K562 (cell line): ENCODE measurements around the gene BCAS1. TPM values are rescaled to one million over a fixed set of nuclear protein-coding genes. Genes with fewer than 3 reads are reported as not detected.
A peak's percentile ranks its signal among the peaks of the same experiment; 100 is the strongest.

Experiments
- BRF1 ChIP-seq: IDR thresholded peaks from 3 replicates; pipeline ENCODE4 v1.6.1; 2011; ENCODE audit warnings: borderline replicate concordance, mild to moderate bottlenecking; ENCODE audit not compliant: insufficient read length; ENCODE audit errors: extremely low read depth
- CREB1 ChIP-seq, 2 experiments: sonication (generic) in 1 of 2; formaldehyde crosslinking in 1 of 2; IDR thresholded peaks; 2 replicates each; pipeline versions ENCODE4 v1.6.1 to v1.8.0; 2012 to 2022; ENCODE audit warnings: inconsistent platforms in 1 of 2, mild to moderate bottlenecking in 1 of 2, missing genetic modification reagents in 1 of 2, moderate library complexity in 1 of 2
- CXXC5 ChIP-seq: fragments of 250-450 bp; sonication (Bioruptor Pico); IDR thresholded peaks from 2 replicates; pipeline ENCODE4 v1.8.0; 2022; ENCODE audit warnings: inconsistent platforms, mild to moderate bottlenecking, moderate library complexity
- DACH1 ChIP-seq: fragments of 450-650 bp; IDR thresholded peaks from 2 replicates; pipeline ENCODE4 v1.6.1; 2018; ENCODE audit not compliant: partially characterized antibody
- ETS2 ChIP-seq: IDR thresholded peaks from 2 replicates; pipeline ENCODE4 v1.6.1; 2016; ENCODE audit warnings: borderline replicate concordance, missing genetic modification characterization, mild to moderate bottlenecking, moderate library complexity, missing compliant biosample characterization; ENCODE audit not compliant: poor library complexity, severe bottlenecking
- MCM5 ChIP-seq: fragments of 450-650 bp; IDR thresholded peaks from 2 replicates; pipeline ENCODE4 v1.6.1; 2016; ENCODE audit warnings: low read depth
- NFE2 ChIP-seq: IDR thresholded peaks from 2 replicates; pipeline ENCODE4 v1.6.1; 2014; ENCODE audit warnings: antibody characterized with exemption, low read depth
- NKRF ChIP-seq: fragments of 450-650 bp; IDR thresholded peaks from 2 replicates; pipeline ENCODE4 v1.6.1; 2016; ENCODE audit warnings: borderline replicate concordance
- TBP ChIP-seq: optimal IDR thresholded peaks from 2 replicates; pipeline ENCODE3; 2011; ENCODE audit warnings: low read depth, low read length, improper control_type of control experiment
- TFAM ChIP-seq: fragments of 250-450 bp; sonication (Bioruptor Pico); conservative IDR thresholded peaks from 2 replicates; pipeline ENCODE4 v1.5.0; 2021; ENCODE audit warnings: mild to moderate bottlenecking, moderate library complexity
- XRCC5 ChIP-seq: fragments of 200-400 bp; formaldehyde crosslinking; IDR thresholded peaks from 2 replicates; pipeline ENCODE4 v1.6.1; 2017; ENCODE audit warnings: low read depth, mild to moderate bottlenecking, low read length
- ZFP36 ChIP-seq: fragments of 150-350 bp; IDR thresholded peaks from 2 replicates; pipeline ENCODE4 v1.6.1; 2018; ENCODE audit warnings: low read length, low read depth; ENCODE audit not compliant: partially characterized antibody
- ZFP91 ChIP-seq: sonication (generic); formaldehyde crosslinking; IDR thresholded peaks from 2 replicates; pipeline ENCODE4 v1.8.0; 2022; ENCODE audit warnings: mild to moderate bottlenecking, missing genetic modification reagents
- ZNF175 ChIP-seq: fragments of 200-800 bp; sonication (Bioruptor generic); IDR thresholded peaks from 2 replicates; pipeline ENCODE4 v1.6.1; 2016; ENCODE audit warnings: low read depth, mild to moderate bottlenecking, missing genetic modification characterization, missing compliant biosample characterization
- ZNF398 ChIP-seq: fragments of 250-450 bp; sonication (Bioruptor Pico); IDR thresholded peaks from 2 replicates; pipeline ENCODE4 v1.8.0; 2021; ENCODE audit warnings: moderate library complexity, mild to moderate bottlenecking, inconsistent platforms
- ZNF639 ChIP-seq, 2 experiments: fragments of 200-800 bp in 1 of 2; sonication (Bioruptor generic) in 1 of 2; sonication (generic) in 1 of 2; formaldehyde crosslinking in 1 of 2; IDR thresholded peaks in 1 of 2; conservative IDR thresholded peaks in 1 of 2; 2 replicates each; pipeline versions ENCODE4 v1.5.0 to v1.6.1; 2016 to 2020; ENCODE audit warnings: missing compliant biosample characterization in 1 of 2, missing genetic modification characterization in 1 of 2, missing genetic modification reagents in 1 of 2
- polyA plus RNA-seq, 8 experiments: library from polyadenylated mRNA; depleted of rRNA in 4 of 8; stranded (reverse) in 5 of 8; unstranded in 3 of 8; fragments of >200 nt; fragmentation: Nextera tagmentation in 2 of 8; fragmentation: Illumina TruSeq in 1 of 8; extraction: Ambion mirVana in 2 of 8; extraction: Trizol in 1 of 8; gene quantifications; 2 replicates each; pipeline versions ENCODE4 v1.2.1 to v1.2.3, GENCODE V29; 2011 to 2014; ENCODE audit warnings: inconsistent platforms in 1 of 8, missing spikeins in 1 of 8
- total RNA-seq, 7 experiments: library from RNA; depleted of rRNA in 6 of 7; stranded (reverse); fragments of >200 nt in 6 of 7; fragmentation: Illumina TruSeq in 2 of 7; extraction: Trizol in 2 of 7; gene quantifications; 2 replicates each; pipeline versions ENCODE4 v1.2.1 to v1.2.3, GENCODE V29; 2011 to 2021; ENCODE audit warnings: low replicate concordance in 1 of 7
- TF ChIP-seq, protein P1 (sequence below): sonication (generic); formaldehyde crosslinking; IDR thresholded peaks from 2 replicates; pipeline ENCODE4 v1.8.0; 2022; ENCODE audit warnings: mild to moderate bottlenecking, low read depth, missing genetic modification reagents

Gene BCAS1
- total and polyA plus RNA-seq, 9 of the 15 experiments (the other 6 are each of a cell fraction or from before 2014, with no cell fraction given), result 0.18 to 2.3 (median 0.93) TPM

DNA sequence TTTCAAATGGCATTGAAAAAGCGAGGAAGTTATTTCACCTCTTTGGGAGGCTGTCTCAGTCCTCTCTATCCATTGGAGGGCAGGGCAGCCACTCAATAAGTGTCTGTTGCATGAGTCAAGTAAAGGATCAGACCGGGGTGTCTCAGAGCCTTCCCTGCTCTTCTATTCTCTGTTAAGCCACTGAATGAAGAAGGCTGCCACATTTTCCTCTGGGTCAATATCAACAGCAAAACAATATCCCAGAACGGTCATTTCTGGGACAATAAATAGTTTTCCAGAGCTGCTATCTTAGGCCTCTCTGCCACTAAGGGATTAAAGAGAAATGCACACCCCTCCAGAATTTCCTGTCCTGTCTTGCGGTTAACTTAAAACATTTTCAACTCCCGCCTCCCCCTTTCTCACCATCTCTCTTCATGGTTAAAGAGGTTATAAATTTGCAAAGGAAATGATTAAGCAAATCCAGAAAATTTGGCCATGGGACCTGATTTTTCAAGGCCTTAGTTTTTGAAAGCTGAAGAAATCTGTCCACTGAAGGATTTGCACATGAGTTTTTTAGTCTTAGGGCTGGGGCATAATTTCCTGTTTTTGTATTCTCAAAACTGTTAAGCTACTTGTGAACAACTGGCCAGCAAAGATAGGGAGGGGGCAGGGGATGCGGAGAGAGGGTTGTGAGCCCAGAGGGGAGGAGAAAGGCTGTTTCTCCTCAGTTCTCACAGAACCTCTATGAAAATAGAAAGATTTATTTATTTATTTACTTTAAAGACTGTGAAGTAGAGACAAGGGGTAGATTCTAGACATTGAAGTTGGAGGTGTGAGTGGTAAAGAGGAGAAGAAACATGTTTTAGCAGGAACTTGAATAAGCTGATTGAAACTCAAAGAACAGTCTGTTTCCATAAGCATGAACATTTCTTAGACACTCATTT is 135.7 kb downstream of the BCAS1 start (continued):
- peak; percentile 53 for TF ChIP-seq TBP
- TF ChIP-seq MCM5, result no peak
- TF ChIP-seq, protein P1, sequence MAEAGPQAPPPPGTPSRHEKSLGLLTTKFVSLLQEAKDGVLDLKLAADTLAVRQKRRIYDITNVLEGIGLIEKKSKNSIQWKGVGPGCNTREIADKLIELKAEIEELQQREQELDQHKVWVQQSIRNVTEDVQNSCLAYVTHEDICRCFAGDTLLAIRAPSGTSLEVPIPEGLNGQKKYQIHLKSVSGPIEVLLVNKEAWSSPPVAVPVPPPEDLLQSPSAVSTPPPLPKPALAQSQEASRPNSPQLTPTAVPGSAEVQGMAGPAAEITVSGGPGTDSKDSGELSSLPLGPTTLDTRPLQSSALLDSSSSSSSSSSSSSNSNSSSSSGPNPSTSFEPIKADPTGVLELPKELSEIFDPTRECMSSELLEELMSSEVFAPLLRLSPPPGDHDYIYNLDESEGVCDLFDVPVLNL (CRISPR knock-in tag), result no peak
- TF ChIP-seq ZNF398 (CRISPR knock-in tag), result no peak
- TF ChIP-seq ETS2 (tag), result no peak
- peak; percentile 63 for TF ChIP-seq ZNF175 (CRISPR knock-in tag)
- no peak for TF ChIP-seq TFAM (CRISPR knock-in tag)
- TF ChIP-seq CXXC5 (CRISPR knock-in tag), result peak; percentile 21
- TF ChIP-seq NFE2, result 0 out of 2 replicates have a peak, but pooled peaks have one; percentile 17
- TF ChIP-seq ZFP36, result no peak
- TF ChIP-seq ZNF639 (CRISPR knock-in tag; conservative IDR thresholded peaks at IDR 0.05 in 1 of 2, IDR thresholded peaks at IDR 0.05 in 1 of 2), result no peak; a peak in 1 of 4 replicates
- no peak for TF ChIP-seq BRF1
- TF ChIP-seq XRCC5, result no peak
- no peak for TF ChIP-seq CREB1 (IDR thresholded peaks at IDR 0.05)
- TF ChIP-seq CREB1 (CRISPR knock-in tag; IDR thresholded peaks at IDR 0.05), result no peak
- no peak for TF ChIP-seq NKRF
- no peak for TF ChIP-seq ZFP91 (CRISPR knock-in tag)
- no peak for TF ChIP-seq DACH1
